ENCODE results near the gene ARR3. TPM values are rescaled to one million over a fixed set of nuclear protein-coding genes. Genes with fewer than 3 reads are reported as not detected.
"Not testable (repeated sequence)": the region's sequence is repeated elsewhere in the genome, so short reads cannot be mapped to it uniquely, and the experiment has no call there.

Gene ARR3
- total RNA-seq: not detected

DNA sequence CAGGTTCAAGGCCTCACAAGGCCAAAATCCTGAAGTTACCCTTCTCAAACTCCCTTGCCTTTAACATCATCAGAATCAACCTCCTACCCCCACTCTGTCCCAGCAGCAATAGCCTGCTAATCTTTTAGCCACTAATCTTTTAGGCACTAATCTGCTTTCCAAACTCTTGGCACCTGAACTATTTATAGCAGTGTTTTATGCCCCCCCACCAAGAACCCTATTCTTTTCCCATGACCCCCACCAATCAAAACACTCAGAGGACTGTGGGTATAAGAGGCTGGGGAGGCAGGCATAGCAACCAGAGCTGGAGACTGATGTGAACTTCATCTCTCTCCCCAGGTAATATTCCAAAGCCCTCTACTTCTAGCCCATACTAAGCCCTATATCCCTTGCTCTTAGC lies at the start of gene ARR3:
ARR3 (plus strand) TSS at position 301 of the 400 bp plus-strand sequence. CDS start 1,052 bp downstream, outside the sequence.
- no peak for DNase-seq

DNA sequence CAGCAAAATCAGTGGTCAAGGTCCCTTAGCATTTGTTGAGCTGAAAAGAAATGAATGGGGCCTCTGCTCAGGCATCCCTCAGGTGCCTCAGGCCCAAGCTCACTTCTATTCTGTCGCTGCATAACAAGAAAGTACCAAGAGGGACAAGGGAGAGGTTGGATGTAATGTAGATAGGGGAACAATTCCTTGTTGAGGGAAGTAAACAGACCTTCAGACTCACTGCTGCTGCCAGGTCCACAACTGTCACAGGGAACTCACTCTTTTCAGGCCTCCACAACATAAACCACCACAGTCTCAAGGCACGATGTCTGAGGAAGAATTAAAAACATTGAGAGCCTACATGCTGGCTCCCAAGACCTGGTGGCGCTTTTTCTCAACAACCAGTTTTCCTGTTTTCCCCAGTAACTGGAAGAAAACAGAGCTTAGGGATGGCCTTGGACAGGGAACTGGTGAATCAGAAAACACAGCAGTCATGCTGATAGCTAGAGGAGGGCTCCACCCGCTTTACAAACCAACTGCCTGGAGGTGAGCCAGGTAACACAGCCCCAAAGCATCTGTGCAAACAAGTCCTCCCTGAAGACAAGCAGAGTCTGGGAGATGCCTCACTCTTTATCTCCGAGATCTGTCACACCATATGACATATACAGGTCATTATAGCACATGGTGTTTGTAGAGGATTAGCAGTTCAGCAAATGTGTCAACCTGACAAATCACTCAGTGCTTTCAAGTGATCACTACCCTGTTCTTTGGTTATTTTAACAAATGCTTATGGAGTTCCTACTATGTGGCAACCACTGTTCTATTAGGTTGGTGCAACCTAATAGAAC lies 48.0 kb upstream of the ARR3 start:
- DNase-seq: no peak

DNA sequence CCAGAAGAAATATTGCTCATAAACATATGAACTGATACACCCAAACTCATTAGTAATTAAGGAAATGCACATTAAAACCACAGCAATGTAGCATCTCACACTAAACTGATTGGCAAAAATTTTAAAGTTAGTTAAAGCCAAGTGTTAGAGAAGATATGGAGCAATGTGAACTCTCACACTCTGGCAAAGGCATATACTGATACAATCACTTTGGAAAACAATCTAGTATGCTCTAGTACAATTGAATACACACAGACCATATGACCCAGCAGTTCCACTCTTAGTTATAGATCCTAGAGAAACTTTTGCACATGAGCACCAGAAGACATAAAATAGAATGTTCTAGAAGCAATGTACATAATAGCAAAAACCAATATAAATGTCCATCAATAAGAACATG lies 42.1 kb upstream of the ARR3 start:
- DNase-seq: no peak

DNA sequence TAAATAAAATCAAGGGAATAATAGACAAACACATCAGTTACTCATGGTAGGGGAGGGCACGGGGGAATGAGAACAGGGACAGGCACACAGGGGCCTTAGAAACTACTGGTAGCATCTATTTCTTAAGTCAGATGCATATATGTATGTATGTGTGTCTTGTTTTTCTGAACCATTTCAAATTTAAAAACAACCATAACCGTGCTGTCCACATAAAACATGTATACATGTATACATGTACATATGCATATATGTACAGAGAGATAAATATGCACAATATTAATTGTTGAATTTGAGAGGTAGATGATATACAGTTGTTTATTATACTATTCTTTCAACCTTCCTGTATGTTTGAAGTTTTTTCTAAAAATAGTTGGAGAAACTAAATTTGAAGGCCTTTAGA lies 41.4 kb upstream of the ARR3 start:
- no peak for DNase-seq

DNA sequence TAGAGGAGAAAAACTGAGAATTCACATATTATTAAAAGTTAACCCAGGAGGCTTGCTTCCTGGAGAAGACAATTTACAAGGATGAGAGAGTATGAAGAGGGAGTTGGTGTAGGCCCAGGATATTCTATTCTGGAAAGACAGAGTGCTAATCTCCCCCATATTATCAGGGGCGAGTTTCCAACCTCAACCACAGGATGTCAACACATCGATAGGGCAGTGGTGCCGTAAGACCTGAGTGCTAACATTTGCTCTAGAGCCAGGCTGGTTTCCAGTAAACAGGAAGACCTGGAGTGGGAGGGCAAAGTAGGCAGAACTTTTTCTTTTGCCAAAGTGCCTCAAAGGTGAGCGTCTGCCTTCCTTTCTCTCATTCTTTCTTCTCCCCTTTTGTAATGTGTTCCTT lies 36.5 kb upstream of the ARR3 start:
- DNase-seq: no peak

DNA sequence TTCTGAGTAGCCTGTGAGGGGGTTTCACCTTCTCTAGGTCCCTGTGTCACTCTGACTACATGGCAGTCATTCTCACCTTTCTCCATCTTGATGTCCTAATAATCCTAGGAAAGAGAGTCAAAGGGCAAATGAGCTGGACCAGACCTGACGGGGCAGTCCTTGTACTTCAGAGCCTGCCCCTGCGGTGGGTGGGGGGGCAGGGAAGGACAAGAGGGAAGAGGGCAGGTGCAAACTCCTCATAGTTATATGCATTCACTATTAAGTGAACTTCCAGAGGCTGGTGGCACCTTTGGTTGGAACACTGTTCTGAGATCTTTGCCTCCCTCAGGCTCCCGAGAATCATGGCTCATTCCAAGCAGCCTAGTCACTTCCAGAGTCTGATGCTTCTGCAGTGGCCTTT lies 33.8 kb upstream of the ARR3 start, which contains the start of gene AWAT1:
AWAT1 (plus strand) TSS at position 301 of the 400 bp plus-strand sequence; CDS start at position 342, 41 bp downstream.
- no peak for DNase-seq

DNA sequence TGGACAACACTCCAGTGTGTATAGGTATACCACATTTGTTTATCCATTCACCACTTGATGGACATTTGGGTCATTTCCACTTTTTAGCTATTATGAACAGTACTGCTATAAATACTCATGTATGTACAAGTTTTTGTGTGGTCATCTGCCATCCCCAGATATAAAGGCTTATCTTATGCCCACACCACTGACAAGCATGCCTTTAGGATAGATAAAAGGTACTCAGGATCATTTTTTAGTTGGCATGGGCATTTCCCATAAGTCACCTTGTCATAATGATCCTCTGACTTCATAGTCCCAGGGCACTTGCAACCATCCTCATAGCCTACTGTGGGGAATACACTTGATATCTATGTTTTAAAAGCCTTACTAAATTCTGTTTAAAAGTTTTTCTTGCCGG lies 27.4 kb upstream of the ARR3 start:
- no peak for DNase-seq

DNA sequence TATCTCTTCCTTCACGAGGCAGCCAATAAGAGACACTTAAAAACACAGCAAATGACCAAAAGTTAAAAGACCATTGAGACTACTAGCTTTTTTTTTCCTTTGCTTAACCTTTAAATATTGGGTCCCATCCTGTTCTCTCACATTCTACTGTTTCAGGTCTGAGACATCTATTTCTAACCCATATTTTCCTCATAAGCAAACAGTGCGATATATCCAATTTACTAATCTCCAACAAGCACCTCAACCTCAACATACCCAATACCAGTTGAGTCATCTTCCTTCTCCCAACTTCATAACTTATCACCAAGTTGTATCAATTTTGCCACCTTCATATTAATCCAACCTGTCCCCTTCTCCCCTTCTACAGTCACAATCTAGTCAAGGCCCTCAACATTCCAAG lies 26.6 kb upstream of the ARR3 start:
- DNase-seq: no peak

DNA sequence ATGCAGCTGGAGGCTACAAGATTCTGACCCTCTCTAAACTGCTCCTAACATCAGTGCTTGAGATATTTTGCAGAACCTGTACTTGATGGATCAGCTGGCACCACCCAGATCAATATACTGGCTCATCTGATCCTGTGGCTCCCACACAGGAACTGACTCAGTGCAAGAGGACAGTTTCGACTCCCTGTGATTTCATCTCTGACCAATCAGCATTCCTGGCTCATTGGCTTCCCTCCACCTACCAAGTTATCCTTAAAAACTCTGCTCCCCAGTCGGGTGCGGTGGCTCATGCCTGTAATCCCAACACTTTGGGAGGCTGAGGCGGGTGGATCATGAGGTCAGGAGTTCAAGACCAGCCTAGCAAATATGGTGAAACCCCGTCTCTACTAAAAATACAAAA lies 24.5 kb upstream of the ARR3 start:
- DNase-seq: not testable (repeated sequence)

DNA sequence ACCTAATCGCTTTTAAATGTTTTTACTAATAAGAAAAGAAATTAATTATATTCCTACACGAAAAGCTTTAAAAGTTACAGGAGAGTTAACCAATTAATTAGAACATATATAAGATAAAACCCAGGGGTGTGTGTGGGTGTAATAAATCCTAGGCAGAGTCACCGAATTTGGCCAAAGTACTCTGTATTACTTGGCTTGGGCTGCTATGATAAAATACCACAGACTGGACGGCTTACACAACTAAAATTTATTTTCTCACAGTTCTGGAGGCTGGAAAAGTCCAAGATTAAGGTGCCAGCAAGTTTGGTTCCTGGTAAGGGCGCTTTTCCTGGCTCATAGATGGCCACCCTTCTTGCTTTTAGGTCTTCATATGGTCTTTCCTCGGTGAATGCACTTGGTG lies 23.3 kb upstream of the ARR3 start:
- no peak for DNase-seq

DNA sequence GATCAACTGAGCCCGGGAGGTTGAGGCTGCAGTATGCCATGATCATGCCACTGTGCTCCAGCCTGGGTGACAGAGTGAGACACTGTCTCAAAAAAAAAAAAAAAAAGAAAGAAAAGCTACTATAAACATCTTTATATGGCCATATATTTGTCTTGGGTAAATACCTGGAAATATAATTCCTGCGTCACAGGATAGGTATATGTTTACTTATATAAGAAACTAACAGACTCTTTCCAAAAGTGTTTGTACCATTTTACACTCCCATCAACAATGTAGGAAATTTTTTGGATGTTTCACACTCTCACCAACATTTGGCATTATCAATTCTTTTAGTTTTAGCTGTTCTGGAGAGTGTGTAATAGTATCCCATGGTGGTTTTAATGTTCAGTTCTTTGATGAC lies 20.9 kb upstream of the ARR3 start:
- no peak for DNase-seq

DNA sequence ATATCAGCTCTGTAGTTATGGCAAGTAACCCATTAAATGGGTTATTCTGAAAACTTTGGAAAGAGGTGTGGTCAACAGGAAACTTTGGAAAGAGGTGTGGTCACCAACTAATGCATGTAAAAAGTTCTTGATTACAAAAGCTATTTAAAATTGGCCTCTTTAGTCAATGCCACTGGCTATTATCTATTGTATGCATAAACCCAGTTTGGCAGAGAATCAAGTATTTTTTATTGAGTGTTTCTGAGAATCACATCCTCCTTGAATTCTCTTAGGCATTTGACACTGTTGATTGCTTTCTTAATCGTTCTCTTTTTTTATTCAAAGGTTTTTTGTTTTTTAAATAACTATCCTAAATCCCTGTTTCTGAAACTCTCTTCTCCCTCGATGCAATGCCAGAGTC lies 15.6 kb upstream of the ARR3 start:
- DNase-seq: no peak

DNA sequence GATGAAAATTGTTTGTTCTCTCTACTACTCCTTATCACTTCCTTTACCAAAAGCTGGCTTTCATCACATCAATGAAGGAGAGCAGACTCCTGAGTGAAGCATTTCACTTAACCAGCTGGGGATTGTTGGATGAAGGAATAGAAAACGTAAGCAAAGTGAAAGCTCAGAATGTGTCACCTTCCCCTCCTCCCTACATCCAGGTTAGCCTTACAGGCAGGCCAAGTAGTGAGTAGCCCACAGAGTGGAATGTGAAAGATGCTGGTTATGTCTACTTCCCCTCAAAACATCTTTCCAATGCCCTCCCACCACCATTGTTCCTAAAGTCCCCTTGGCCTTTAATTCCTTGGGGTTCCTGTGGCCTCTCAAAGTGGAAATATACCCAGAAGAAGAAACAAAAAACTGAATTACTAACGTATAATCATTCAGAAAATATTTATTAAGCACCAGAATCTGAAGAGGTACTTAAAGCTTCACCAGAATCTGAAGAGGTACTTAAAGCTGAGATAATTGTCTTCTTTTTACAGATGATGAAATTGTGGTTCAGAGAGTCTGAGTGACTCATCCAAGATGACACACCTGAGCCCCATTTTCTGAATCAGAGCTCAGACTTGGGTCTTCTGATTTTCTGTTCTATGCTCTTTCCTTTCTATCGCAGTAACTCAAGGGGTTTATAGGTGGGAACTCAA lies 14.6 kb upstream of the ARR3 start:
- DNase-seq: no peak

DNA sequence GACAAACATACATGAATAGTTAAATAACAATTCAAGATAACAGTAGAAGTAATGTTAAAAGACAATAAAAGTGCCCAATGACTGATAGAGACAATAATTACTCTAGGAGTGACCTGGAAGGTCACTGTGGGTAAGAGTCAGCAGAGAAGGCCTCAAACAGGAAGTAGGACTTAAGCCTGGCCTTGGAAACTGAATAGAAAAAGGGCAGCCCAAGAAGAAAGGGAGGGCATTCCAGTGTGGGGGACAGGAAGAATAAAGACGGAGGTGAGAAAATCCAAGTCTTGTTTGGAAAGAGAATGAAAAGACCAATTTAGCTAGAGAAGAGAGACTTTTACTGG lies 14.1 kb upstream of the ARR3 start:
- DNase-seq: no peak

DNA sequence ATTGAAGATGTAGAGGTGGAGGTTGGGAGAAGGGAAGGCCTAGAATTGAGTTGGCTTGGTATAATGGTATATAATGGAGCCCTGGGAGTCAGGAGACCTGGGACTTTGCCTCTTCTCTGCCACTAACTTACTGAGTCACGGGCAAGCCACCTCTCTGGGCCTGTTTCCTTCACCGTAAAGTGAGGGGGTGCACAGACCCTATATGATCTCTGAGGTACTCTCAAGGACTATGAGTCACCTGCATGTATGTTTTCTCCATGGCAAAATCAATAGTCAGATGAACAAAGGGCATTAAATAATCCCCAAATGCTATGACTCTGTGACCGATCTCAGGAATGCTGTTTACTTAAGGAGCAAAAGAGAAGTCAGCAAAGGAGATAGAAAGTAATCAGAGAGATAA lies 13.2 kb upstream of the ARR3 start:
- DNase-seq: no peak

DNA sequence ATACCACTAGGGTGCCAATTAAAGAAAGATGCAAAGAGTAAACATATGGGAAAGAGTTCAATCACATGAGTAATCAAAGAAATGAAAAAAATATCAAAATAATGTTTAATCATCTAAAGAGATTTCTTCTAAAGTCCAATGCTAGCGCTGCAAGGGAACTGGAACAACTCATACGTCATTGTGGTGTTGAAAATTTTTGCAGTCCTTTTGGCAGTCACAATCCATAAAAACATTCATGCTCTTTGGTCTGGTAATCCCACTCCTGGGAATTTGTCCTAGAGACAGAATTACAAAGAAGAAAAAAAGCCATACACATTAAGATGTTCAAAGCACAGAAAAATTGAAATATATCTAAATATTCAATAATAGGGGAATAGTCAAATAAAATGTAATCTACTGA lies 12.7 kb upstream of the ARR3 start:
- DNase-seq: no peak

DNA sequence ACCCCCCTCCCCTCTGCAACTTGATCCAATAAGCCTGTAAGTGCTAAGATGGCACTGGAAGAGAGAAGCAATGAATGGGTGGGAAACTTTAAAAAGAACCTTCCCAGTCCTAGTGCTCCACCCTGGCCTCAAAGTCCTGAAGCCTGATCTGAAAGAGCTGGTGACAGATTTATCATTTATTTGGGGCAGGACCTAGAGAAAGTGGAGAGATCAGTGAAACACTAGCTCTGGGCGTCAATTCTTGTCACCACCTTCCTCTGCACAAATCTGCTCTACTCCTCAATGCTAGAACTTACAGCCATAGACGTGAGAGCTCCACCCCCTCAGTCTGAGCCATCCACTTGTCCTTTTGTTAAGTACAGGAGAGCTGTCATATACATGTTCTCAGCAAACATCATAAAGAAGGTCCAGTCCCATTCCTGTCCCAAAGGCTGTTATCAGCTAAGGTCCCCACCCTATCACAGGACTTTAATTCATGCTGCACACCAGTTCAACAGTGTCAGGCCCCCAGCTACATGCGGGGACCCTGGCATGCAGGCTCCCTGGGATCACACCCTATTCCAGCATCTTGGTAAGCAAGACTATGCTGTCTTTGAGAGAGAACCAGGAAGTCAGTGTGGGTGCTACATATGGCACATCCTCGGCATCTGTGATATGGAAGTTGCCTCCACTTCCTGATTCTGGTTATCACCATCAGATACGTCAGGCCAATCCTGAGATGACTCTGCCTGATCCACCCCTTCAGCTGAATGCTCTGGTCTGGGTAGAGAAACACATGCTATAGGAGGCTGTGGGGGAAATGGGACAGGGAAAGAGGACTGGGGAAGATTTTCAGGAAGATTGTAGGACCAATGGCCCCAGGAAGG lies 10.5 kb upstream of the ARR3 start:
- no peak for DNase-seq

DNA sequence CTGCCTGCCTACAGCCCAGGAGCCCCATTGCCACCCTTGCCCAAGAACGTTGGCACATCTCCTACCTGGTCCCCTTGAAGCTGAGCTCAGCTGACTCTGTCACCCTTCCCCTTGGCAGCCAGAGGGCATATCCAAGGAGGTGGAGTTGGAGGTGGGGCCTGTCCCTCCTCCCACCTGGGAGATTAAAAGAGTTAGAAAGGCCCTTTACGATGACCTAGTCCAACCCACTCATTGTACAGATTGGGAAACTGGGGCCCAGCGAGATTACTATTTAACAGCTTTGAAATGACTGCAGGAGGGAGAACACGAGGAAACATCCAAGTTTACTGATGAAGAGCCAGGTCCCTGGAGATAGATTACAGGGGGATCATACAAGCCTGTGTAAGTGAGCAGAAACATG lies 8.0 kb upstream of the ARR3 start, which contains the start of gene P2RY4:
P2RY4 (minus strand) TSS at position 101 of the 400 bp plus-strand sequence. CDS start 580 bp downstream, outside the sequence.
- DNase-seq: no peak

DNA sequence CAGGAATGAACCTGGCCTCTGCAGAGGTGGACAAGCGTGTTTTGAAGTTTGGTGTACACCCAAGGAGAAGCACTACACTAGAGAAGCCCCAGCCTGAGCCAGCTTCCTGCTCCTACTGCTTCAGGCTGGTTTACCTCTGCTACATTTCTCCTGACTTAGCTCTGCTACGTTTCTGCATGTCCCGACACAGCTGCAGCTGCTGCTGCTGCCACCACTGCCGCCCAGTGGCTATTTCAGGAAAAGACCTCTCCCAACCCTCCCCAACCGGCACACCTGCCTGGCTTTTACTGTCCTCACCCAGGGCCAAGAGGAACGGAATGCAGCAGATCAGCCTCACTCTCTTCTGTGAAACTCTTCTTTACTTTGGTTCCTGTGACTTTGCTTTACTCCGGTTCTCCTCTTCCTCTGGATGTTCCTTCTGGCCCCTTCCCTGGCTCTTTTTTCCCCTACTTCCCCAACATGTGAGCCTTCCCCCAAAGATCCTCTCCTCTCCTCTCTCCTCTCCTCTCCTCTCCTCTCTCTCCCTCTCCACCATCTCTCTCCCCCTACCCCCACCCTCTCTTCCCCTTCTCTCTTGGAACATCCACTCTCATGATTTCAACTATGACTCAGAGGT lies 5.1 kb upstream of the ARR3 start:
- DNase-seq: no peak

DNA sequence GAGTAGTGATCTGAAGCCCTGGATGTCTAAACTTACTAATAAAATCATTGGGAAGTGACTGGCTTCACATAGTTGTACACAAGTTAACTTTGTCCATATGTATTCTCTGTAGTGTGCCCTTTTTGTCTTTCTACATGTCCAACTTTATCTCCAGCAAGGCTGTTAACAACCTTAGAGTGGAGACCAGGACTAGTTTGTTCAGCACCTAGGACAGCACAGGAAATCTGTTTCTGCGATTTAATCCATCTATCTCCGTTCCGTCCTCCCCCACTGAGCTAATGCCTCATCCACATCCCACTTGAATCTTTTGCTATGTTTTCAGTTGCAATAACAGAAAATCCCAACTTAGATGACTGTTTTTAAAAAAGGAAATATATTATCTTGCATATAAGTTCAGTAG lies 3.4 kb upstream of the ARR3 start:
- DNase-seq: no peak

DNA sequence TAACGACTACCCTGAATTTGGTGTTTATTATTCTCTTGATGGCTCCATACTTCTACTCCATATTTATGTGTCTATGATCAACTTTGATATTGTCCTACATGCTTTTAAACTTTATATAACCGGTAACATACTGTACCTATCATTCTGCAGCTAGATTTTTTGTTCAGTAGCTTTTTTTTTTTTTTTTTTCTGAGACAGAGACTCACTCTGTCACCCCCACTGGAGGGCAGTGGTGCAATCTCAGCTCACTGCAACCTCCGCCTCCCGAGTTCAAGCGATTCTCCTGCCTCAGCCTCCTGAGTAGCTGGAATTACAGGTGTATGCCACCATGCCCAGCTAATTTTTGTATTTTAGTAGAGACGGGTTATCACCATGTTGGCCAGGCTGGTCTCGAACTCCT lies 5.9 kb downstream of the ARR3 start:
- DNase-seq: not testable (repeated sequence)

DNA sequence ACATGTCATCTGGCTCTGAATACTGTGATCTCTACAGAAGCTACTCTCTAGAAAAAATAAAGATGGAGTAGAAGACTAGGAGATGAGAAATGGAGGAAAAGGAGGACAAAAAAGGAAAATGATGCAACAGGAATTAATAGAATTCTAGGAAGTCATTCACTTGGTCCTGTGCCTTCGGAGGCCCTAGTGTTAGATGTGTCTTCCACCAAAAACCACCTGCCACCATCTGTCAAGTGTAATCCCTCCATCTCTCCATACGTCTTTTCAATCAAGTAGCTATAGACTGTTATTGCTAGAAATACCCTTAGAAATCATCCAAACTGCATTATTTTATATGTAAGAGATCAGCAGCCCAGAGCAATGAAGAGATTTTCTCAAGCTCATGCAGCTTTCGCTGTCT lies 10.9 kb downstream of the ARR3 start:
- no peak for DNase-seq
